ENCODE measurements around the gene MORN2.

The MORN2 gene

GRCh38 chr2:38907743-38908562 lies 32.2 kb downstream of the MORN2 start:
- no peak for DNase-seq (ENCODE audit: extremely low read depth, low read depth)
- H3K4me3 ChIP-seq (replicated peaks; ENCODE audit: low read depth, low read length): no peak overlapping the region
- TF ChIP-seq CTCF (IDR thresholded peaks at IDR 0.05; ENCODE audit: low read depth, low read length, missing control alignments): no peak

- no peak for DNase-seq (ENCODE audit: extremely low read depth, low read depth)
- TF ChIP-seq CTCF (IDR thresholded peaks at IDR 0.05; ENCODE audit: low read depth, low read length, missing control alignments): no peak
- H3K4me3 ChIP-seq (replicated peaks; ENCODE audit: low read depth, low read length): no peak overlapping the region
These were observed 34.1 kb downstream of the MORN2 start for GRCh38 chr2:38909872-38910271.

- no peak overlapping the region for H3K4me3 ChIP-seq (replicated peaks; ENCODE audit: low read depth, low read length)
- TF ChIP-seq CTCF (IDR thresholded peaks at IDR 0.05; ENCODE audit: low read depth, low read length, missing control alignments): no peak
- no peak for DNase-seq (ENCODE audit: extremely low read depth, low read depth)
These were observed 35.4 kb downstream of the MORN2 start for GRCh38 chr2:38911191-38911590.

GRCh38 chr2:38912619-38913018 lies 36.8 kb downstream of the MORN2 start:
- H3K4me3 ChIP-seq (replicated peaks; ENCODE audit: low read depth, low read length): no peak overlapping the region
- no peak for DNase-seq (ENCODE audit: extremely low read depth, low read depth)
- TF ChIP-seq CTCF (IDR thresholded peaks at IDR 0.05; ENCODE audit: low read depth, low read length, missing control alignments): no peak

- DNase-seq (ENCODE audit: extremely low read depth, low read depth): no peak
- no peak for TF ChIP-seq CTCF (IDR thresholded peaks at IDR 0.05; ENCODE audit: low read depth, low read length, missing control alignments)
- no peak overlapping the region for H3K4me3 ChIP-seq (replicated peaks; ENCODE audit: low read depth, low read length)
These were observed 46.6 kb downstream of the MORN2 start for GRCh38 chr2:38922389-38922788.

GRCh38 chr2:38922902-38923301 lies 47.1 kb downstream of the MORN2 start:
- no peak overlapping the region for H3K4me3 ChIP-seq (replicated peaks; ENCODE audit: low read depth, low read length)
- DNase-seq (ENCODE audit: extremely low read depth, low read depth): no peak
- TF ChIP-seq CTCF (IDR thresholded peaks at IDR 0.05; ENCODE audit: low read depth, low read length, missing control alignments): no peak

- DNase-seq (ENCODE audit: extremely low read depth, low read depth): no peak
- H3K4me3 ChIP-seq (replicated peaks; ENCODE audit: low read depth, low read length): no peak overlapping the region
- no peak for TF ChIP-seq CTCF (IDR thresholded peaks at IDR 0.05; ENCODE audit: low read depth, low read length, missing control alignments)
These were observed 50.2 kb downstream of the MORN2 start for GRCh38 chr2:38925982-38926381.

Measured in HFF-Myc (cell line).